ENCODE data around the gene ARHGDIA. TPM values are rescaled to one million over a fixed set of nuclear protein-coding genes. Genes with fewer than 3 reads are reported as not detected.

Gene ARHGDIA
- total RNA-seq, 1 experiment from 2014 or later: 201 TPM

DNA sequence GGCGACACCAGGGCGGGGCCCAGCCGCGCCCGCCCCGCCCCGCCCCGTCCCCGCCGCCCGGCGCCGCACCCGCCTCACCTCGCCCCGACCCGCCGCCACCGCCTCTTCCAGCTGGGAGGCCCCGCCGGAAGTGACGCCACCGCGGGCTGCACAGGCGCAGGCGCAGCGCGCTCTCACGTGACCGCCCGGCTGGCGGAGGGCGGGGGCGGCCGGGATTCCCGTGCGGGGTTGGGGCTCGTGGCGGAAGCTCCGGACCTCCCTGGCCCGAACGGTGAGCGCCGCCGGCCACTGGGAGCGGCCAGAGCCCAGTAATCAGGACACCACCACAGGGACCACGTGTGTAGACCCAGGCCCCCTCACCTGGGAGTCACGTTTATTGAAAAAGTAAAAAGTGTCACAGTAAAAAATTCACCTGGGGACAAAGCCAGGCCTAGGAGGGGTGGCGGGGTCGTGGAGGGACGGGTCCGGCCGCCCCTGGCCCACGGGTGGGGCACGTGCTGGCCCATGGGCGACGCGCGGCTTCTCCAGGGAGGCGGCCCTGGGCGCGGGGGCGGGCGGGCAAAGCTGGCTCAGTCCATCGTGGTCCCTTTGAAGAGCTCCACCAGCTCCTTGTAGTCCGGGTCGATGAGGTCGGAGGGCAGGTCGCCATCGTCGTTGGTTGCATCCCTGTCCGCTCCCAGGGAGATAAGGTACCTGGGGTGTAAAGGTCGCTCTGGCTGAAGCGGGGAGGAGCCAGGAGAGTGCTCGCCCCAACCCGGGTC, 37.8 kb downstream of the ARHGDIA start, which contains the start of gene MCRIP1:
Gene MCRIP1, minus strand, starts transcription at position 132 of the 761 bp plus-strand sequence. CDS start 8,785 bp downstream, outside the sequence.
- no peaks in the 10 kb centered on the region for H3K9me2 ChIP-seq (replicated peaks; ENCODE audit: low read length)
- no peaks in the 10 kb centered on the region for H3F3A ChIP-seq (ENCODE audit: low read length, unreplicated experiment)
- no peaks in the 10 kb centered on the region for H3K9me3 ChIP-seq (ENCODE audit: low read length)
- intact Hi-C loops (cut with micrococcal nuclease): no loop called here
- H3K4me2 ChIP-seq (ENCODE audit: low read length): peak within 1 kb of the TSS; percentile 99
- peak; percentile 79 for ATAC-seq
- DNase-seq: peak; percentile 96
- H4K20me1 ChIP-seq (ENCODE audit: low read length): no peaks in the 10 kb centered on the region
- H3K4me1 ChIP-seq (ENCODE audit: insufficient read depth, low read length): peaks cover 21% of the 10 kb centered on the region
- POLR2A ChIA-PET (ENCODE audit: unreplicated experiment): interaction anchor here (0.6 kb wide), 1 partner anchor 166 kb away, joined by 3 read pairs; no protein-coding TSS in a partner anchor
- TF ChIP-seq, protein P1, sequence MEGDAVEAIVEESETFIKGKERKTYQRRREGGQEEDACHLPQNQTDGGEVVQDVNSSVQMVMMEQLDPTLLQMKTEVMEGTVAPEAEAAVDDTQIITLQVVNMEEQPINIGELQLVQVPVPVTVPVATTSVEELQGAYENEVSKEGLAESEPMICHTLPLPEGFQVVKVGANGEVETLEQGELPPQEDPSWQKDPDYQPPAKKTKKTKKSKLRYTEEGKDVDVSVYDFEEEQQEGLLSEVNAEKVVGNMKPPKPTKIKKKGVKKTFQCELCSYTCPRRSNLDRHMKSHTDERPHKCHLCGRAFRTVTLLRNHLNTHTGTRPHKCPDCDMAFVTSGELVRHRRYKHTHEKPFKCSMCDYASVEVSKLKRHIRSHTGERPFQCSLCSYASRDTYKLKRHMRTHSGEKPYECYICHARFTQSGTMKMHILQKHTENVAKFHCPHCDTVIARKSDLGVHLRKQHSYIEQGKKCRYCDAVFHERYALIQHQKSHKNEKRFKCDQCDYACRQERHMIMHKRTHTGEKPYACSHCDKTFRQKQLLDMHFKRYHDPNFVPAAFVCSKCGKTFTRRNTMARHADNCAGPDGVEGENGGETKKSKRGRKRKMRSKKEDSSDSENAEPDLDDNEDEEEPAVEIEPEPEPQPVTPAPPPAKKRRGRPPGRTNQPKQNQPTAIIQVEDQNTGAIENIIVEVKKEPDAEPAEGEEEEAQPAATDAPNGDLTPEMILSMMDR (conservative IDR thresholded peaks at IDR 0.05; ENCODE audit: low read depth, low read length): no peak
- no peak for TF ChIP-seq EZH2 (IDR thresholded peaks at IDR 0.05; ENCODE audit: low read length, unreplicated experiment)
- TF ChIP-seq EZH2phosphoT487 (IDR thresholded peaks at IDR 0.05; ENCODE audit: borderline replicate concordance, low read length): no peak
- peak within 1 kb of the TSS; percentile 98 for H3K9ac ChIP-seq (ENCODE audit: low read length)
- H3K27me3 ChIP-seq (ENCODE audit: low read length): no peaks in the 10 kb centered on the region
- no peaks in the 10 kb centered on the region for H3K36me3 ChIP-seq (ENCODE audit: low read depth, low read length)
- peak within 1 kb of the TSS; percentile 81 for H3K27ac ChIP-seq (ENCODE audit: low read length)
- CTCF ChIA-PET: no interaction called here
- peak within 1 kb of the TSS; percentile 89 for H2AFZ ChIP-seq (ENCODE audit: low read length)
- TSS peak; percentile 73 for BruUV-seq (replicated peaks)
- H3K4me3 ChIP-seq (ENCODE audit: low read length): peak within 1 kb of the TSS; percentile 83
- peaks cover 19% of the 10 kb centered on the region; the same call in 1 of the 2 replicates for H3K79me2 ChIP-seq (ENCODE audit: low read length)

DNA sequence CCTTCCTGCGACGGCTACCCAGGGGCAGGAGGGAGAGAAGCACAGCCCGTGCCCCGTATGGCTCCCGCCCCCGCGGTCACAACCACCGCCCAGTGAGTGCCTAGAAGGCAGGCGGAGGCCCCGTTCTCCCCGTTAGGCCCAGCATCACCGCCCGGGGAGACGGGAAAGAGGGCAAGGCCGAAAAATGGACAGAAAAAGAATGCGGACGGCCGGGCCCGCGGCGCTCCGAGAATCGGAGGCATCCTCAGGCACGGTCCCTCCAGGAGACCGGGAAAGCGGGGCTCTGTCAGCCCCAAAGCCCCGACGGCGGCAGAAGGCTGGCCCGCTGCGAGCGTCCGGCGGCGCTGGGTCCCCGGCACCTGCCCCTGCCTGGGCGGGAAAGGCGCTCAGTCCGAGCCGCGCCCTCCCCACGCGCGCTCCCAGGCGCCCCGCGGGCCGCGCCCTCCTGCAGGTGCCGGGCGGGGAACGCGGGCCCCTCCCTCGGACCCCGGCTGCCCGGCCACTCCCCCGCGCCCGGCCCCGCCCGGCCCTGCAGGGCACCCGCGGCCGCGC, 38.5 kb downstream of the ARHGDIA start:
- H3K4me2 ChIP-seq (ENCODE audit: low read length): peak overlapping the region; percentile 99
- no peaks in the 10 kb centered on the region for H3K9me2 ChIP-seq (replicated peaks; ENCODE audit: low read length)
- no peaks in the 10 kb centered on the region for H3K9me3 ChIP-seq (ENCODE audit: low read length)
- H2AFZ ChIP-seq (ENCODE audit: low read length): peak overlapping the region; percentile 81
- peaks cover 19% of the 10 kb centered on the region; the same call in 1 of the 2 replicates for H3K79me2 ChIP-seq (ENCODE audit: low read length)
- BruUV-seq (replicated peaks): no TSS peak
- H3K36me3 ChIP-seq (ENCODE audit: low read depth, low read length): no peaks in the 10 kb centered on the region
- TF ChIP-seq EZH2 (IDR thresholded peaks at IDR 0.05; ENCODE audit: low read length, unreplicated experiment) (no peak), EZH2phosphoT487 (IDR thresholded peaks at IDR 0.05; ENCODE audit: borderline replicate concordance, low read length) (no peak)
- TF ChIP-seq, protein P1 (conservative IDR thresholded peaks at IDR 0.05; ENCODE audit: low read depth, low read length): no peak
- peak overlapping the region; percentile 78 for H3K4me3 ChIP-seq (ENCODE audit: low read length)
- ATAC-seq (peak; percentile 78), DNase-seq (no peak)
- peak overlapping the region; percentile 17 for H3K27ac ChIP-seq (ENCODE audit: low read length)
- intact Hi-C loops (cut with micrococcal nuclease): no loop called here
- peak overlapping the region; percentile 76 for H3K9ac ChIP-seq (ENCODE audit: low read length)
- H3F3A ChIP-seq (ENCODE audit: low read length, unreplicated experiment): no peaks in the 10 kb centered on the region
- no peaks in the 10 kb centered on the region for H3K27me3 ChIP-seq (ENCODE audit: low read length)
- no peaks in the 10 kb centered on the region for H4K20me1 ChIP-seq (ENCODE audit: low read length)
- POLR2A ChIA-PET (ENCODE audit: unreplicated experiment): interaction anchor here (0.5 kb wide), 1 partner anchor 28 kb away, joined by 4 read pairs; no protein-coding TSS in a partner anchor
- CTCF ChIA-PET: no interaction called here
- peaks cover 21% of the 10 kb centered on the region for H3K4me1 ChIP-seq (ENCODE audit: insufficient read depth, low read length)

Data from PC-3 (cell line).